Right renal cortex interstitium (tissue), 3 donors: Measurements from ENCODE around the gene PGBD5. TPM values are rescaled to one million over a fixed set of nuclear protein-coding genes. Genes with fewer than 3 reads are reported as not detected.

ENCODE experiments used
- DNase-seq, 3 donors: peaks; one replicate each; pipeline ENCODE4 v3.0.0-alpha.2; 2013; ENCODE audit warnings: low read depth in 3 of 3, low spot score in 2 of 3
- polyA plus RNA-seq, 3 donors: library from polyadenylated mRNA; unstranded; fragments of 120-200 nt; gene quantifications; one replicate each; pipeline ENCODE4 v1.2.1, GENCODE V29; 2013; ENCODE audit not compliant: insufficient read length in 3 of 3

Gene PGBD5
- polyA plus RNA-seq, 3 donors: 6.0 to 7.2 (median 6.5) TPM

DNA sequence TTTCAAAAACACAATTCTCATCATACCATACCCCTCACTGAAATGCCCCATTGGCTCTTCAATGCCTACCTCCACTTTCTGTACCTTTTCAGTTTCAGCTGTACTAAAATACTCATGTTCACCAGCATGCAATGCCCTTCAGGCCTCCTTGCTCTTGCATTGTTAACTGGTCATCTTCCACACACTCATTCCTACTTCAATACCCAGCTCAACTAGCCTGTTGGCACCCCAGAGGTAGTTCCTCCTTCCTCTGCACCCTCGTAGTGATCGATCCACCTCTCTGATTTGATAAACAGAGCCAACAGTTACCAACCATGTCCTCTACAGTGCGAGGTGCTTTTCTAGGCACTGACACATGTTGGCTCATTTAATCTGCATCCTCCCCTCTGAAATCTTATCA is 46.7 kb downstream of the PGBD5 start:
- no peak for DNase-seq

DNA sequence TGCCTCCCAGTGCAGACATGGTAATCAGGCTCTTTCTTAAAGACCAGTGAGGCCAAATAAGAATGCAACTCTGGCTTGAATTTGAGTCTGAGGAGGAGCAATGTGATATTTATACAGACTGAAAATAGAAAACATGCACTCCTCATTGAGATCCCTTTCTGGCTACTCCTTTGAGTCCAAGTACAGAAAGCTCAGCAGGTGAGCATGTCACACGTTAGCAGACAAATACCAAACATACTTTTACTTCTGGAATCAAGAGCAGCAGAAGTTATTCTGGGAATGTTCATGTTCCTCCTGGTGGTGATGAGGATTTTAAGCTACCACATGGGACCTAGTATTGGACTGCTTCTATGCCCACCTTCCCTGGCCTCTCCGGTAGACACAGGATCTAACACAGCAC is 48.3 kb downstream of the PGBD5 start:
- no peak for DNase-seq

DNA sequence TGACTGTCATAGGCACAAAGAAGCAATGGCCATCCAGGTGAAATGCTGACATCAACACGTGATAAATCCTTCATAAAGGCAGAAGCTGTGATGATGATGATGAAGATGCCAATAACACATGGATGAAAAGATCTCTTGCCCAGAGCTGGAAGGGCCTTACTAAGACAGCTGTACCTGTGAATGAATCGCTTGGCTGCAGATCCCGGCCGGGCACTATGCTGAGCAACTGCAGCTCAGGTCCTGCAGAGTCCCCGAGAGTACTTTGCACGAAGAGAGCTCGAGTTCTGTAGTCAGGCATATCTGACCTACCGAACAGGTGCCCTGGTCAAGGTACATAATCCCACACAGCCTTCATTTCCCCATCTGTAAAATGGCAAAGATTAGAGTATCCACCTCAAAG is 48.8 kb downstream of the PGBD5 start:
- no peak for DNase-seq

DNA sequence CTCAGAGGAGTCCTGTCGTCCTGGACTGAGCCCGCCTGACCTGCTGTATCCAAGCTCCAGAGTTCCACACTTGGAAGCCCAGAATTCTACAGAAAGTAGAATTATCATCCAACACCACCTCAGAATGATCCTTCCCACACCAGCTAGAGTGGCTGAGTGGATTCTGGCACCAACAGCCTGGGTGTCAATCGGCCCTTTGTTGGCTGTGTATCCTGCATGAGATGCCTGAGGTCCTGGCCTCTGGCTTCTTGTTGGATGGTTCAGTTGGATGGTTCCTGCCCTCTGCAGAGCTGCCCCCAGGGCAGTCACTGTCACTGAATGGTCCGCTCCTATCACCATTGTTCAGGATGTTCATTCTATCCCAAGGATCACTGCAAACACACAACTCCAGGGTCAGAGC is 49.8 kb downstream of the PGBD5 start:
- DNase-seq: no peak

DNA sequence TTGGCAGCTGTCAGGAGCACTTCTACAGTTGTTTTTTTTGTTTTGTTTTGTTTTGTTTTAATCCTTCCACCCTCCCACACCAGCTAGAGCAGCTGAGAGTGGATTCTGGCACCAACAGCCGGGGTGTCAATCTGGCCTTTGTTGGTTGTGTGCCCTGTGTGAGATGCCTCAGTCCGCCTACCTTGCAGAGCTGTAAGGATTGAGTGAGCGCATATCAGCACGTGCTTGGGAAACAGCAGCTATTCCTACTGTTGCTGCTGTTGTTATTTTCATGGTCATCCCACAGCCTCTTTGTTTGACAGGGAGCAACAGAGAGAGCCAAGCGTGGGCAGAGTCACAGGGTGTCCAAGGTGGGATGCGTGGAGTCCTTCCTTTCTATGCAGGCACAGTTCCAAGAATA is 50.4 kb downstream of the PGBD5 start:
- DNase-seq: no peak

DNA sequence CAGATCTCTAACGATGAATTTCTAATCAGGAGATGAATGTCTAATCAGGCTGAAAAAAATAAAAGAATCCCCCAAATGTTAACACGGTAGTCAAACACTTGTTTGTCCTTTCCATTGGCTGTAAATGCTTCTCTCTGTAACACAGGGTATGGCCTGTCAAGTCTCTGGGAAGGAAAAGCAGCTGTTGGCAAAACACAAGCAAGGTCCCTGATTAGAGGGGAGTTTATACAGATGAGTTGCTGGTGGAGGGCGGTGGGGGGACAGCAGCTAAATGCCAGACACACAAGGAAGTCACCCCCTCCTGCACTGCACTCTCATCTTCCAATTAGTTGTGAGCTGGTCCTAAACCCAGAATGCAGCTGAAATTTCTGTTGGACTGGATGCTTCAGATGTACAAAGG is 51.0 kb downstream of the PGBD5 start:
- no peak for DNase-seq

DNA sequence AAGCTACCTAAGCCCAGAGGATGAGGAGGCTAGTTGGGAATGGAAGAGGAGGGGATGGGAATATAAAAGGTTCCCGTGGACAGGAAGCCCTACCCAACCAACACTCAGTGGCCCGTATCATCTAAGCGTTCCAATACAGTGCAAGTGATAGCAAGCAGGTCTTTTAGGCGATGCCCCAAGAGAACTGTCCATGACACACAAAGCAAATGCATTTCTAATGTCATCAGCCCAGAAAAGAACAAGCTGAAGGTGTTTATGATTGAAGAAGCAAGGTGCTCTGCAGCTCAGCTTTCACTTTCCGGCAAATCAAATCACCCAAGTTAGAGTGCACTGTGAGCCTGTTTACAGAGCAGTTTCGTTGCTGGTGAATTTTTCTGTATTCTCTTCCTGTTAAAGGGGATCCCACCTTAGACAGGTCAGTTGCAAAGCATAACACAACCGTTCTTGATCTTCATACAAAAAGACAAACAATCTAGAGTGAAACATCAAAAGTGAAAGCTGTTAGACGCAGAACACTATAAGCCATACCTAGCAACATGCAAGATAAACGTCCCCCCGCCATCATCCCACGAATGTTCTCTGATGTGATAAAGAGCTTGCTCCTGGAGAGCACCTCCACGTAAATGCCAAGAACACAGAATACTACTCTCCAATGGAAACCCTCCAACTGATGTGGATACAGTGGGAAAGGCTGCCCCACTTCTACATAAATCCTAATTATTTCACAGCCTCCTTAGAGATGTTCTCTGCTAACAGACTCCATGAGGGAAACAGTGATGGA is 54.0 kb downstream of the PGBD5 start:
- no peak for DNase-seq

DNA sequence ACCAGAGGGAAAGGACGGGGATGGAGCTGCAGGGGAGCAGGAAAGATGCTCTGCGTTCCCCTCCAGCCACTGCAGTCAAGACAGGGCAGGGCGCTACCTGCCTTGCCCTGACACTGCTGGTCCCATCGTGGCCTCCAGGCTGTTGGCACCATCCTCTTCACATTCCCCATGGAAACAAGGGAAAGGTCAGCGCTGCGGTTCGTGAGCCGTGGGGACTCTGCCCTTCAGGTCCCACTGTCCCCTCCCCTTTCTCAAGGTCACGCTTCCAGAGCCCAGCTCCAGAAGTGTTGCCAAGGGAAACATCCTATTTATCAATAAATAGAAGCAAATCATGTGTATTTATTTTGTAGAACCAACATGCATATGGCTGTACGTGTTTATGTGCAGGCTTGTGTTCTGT is 56.0 kb downstream of the PGBD5 start:
- DNase-seq: no peak

DNA sequence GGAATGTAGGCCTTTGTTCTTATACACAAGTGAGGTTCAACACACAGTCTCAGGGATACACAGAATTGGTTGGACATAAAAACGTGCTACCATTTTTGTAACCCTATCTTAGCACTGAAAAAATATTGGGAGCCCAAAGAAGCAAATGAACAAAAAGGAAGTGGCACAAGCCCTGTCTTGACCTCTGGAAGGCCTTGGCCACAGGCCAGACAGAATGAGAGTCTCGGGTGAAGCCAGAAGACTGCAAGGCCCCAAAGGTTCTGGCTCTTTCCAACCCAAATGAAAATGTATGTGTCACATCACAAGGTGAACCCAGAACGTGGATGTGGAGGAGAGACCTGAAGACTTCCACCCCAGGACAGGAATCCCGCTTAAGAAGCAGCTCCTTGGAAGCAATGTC is 57.3 kb downstream of the PGBD5 start:
- no peak for DNase-seq

DNA sequence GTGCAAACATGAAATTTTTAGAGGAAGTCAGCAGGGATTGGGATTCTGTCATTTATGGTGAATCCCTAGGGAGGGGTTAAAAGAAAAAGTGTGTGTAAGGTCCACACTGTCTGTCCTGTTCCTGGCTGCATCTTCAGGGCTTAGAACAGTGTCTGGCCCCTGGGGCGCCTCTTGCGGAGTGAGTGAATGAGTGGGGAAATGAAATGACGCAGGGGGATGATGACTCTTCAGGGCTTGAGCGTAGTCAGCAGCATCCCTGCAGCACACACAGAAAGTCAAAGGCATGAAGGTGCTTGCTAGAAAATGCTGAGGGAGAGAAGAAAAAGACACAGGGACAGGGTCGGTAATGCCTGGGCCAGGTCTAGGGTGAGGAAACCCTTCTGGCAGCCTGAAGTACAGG is 57.8 kb downstream of the PGBD5 start:
- DNase-seq: no peak

DNA sequence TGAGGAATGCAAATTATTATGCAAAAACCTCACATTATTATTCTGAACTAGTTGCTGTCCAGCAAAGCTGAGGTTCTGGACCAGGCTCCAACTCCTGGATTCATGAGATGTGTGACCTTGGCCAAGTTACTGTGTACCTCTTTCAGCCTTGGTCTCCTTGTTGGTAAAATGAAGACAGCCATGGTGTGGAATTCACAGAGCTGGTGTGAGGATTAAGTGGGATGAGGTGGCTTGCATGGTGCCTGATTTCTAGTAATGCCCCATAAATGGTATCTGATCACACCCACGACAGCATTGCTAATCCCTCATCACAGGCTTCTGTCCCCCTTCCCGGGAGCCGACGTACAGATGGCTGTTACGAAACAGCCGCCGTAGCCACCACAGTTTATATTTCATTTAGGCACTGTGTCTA is 59.6 kb downstream of the PGBD5 start:
- no peak for DNase-seq

DNA sequence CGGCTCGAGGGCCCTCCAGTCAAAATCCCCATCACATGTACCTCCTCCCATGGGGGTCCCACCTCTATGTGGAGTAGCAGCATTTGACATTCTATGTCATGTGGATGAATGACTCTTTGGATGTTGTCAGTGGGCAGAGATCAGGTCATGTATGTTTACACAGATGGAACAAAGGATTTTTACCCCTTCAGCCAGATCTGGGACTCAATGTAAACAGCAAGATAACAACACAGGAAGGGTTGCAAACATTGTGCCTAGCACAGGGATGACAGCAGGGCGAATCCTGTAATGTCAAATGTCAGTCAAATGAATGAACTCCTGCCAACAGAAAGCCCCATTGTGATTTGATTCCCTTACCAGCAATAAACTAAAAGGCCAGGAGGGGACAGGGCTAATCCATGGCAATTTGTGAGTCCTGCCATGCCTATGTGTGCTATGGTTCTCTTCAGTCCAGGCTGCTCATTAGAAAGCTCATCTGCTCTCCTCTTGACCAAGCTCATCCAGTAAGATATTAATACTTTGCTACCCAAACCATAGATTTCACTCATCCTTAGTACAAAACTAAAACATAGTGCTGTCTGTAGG is 60.3 kb downstream of the PGBD5 start:
- DNase-seq: no peak

DNA sequence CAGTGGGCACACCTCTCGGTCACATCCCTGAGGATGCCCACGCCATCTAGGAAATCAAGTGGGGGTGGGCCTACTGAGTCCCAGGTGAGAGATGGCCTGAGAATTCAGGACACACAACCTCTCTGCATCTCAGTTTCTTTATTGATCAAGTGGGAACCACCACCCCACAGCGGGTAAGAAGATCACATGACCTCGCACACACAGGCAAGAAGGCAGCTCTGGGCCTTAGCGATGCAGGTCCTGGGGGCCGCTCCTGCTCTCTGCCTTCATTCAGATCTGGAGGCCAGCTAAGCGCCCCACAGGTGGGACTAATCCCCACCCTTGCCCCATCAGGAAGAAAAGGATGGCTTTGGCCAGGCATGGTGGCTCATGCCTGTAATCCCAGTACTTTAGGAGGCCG is 63.2 kb downstream of the PGBD5 start:
- no peak for DNase-seq

DNA sequence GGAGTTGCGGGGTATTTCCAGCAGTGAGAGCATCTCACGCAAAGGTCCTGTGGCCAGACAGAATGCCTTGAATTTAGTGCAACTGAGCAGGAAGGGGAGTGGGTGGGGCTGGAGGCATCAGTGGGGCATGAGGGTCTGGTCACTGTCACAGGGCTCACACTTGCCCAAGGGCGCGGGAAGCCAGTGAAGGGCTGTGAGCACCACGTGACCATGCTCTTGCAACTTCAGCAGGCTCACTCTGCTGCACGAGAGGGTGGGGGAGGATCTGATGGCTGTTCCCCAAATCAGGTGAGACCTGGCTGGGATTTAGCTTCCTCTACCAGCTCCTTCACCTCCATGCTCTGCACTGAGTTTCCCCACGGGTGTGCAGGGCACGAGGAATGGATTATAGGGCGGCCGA is 64.2 kb downstream of the PGBD5 start:
- DNase-seq: no peak

DNA sequence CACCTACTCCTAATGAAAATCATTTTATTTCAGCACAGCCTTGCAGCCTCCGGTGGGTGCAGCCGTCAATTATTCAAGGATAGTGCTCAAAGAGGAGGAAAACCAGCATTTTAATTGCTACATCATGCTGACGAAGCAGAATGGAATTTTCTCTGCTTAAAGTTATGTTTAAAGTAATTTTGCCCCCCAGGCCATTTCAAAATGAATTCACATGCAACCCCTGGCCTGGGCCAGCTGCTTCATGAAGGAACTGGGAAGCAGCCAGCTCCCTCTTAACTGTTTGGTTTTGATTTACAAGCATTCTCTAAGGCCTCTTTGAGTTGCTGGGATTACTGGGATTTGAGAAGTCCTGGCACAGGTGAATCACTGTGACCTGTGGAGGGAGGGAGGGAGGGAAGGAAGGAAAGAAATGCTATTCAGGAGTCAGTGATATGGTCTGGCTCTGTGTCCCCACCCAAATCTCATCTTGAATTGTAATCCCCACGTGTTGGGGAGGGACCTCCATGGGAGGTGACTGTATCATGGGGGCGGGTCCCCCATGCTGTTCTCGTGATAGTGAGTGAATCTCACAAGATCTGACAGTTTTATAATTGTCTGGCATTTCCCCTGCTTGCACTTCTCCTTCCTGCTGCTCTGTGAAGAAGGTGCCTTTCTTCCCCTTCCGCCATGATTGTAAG is 66.0 kb downstream of the PGBD5 start:
- DNase-seq: peak in 1 of 3 donors; percentile 10

DNA sequence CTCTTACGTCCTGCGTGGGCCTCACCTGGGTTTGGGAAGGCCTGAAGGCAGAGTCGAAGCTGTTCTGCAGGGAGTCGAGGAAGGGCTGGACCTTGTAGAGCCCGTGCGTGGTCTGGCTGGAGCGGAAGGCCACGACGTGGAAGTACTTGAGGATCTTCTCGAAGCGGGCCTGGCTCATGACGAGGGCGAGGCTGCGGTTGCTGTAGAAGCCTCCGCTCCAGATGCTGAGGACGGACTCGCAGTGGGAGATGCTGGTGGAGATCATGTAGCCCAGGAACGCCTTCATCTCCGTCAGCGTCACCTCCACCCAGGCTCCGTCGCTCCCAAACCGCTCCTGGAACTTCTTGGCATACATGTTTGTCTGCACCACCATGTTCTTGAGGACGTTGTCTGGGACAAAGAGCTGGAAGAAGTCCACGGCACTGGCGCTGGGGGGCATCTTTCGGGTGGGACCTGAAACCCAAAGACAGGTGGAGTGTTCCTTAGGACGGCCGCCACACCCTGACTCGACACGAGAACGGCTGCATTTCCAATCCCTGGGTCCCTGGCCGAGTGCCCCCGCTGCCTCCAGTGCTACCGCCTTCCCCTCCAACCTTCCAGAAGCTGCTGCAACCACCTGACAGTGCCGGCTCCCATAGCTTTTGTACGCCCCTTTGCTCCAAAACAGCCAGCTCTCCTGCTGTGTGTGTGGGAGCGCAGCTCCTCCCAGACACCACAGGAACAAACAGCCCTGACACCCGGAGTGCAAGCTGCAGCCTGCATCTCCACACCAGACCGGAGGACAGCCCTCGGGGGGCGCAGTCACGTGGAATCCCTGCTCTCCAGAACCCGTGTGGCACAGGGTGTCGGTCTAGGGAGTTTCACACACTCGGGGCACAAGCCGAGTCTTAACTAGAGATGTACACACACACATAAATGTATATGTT is 69.0 kb downstream of the PGBD5 start:
- no peak for DNase-seq

DNA sequence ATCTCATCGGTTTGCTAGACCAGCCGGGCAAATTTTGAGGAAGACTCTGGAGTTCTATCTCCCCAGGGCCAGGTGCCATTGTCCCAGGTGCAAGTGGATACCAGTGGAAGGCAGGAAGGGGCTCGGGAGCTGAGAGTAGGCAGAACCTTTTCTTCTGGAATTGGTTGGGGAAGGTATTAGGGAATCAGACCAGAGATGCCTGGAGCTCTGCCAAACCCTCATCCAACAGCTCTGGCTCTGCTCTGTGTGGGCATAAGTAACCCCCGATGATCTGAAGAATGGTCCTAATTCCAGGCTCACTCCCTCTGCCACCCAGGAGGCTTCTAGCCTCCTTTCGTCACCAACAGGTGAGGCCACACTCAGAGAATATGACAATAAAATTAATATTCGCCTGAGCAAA is 69.9 kb downstream of the PGBD5 start:
- no peak for DNase-seq

DNA sequence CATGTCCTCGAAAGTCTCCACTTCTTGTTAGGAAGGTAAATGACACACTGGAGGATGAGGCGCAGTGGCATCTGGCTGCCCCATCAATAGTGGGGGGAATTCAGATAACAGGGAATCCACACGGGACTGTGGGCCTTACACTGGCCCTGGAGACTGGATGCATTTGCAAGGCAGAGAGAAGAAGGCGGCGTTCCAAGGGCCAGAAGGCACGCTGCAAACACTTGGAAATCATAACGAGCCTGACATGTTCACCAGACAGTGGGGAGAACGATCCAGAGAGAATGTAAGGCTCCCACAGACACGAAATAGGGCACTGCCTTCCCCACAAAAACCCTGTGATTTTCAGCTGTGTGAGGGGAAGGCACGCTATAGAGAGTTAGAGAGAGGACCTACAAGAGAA is 70.5 kb downstream of the PGBD5 start:
- DNase-seq: no peak

DNA sequence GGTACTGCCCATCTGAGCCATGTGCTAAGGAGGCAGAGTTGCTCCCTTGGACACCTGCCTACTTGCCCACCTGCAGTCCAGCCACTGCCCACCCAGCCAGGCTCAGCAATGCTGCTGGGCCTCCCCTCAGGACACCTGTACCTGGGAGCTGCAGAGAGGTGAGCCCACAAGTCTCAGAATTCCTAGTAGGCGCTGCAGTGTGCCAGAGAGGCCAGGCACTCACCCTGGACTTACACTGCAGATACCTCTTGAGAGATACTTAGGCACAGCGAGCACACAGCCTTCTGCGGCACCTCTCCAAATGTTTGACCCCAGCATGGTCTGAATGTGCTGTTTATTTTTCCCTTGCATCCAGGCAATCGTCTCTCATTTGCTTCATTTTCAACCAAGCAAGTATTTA is 71.0 kb downstream of the PGBD5 start:
- no peak for DNase-seq

DNA sequence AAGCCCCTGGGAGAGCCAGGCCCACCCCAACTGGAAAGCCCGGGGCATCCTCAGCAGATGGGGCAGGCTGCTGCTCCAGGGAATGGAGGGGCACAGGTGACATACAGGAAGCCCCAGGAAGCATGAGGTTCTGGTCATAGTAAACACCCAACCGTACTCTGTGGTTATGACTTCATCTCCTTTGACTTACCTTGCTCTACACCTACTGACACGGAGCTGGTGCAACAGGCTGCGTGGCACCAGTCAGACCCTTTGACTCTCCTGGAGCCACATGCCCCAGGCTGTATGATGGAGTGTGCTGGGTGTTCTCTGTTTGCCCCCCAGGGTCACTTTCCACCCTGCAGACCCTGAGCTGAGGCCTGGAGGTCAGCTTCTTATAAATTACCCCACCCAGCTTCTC is 72.1 kb downstream of the PGBD5 start:
- DNase-seq: no peak

DNA sequence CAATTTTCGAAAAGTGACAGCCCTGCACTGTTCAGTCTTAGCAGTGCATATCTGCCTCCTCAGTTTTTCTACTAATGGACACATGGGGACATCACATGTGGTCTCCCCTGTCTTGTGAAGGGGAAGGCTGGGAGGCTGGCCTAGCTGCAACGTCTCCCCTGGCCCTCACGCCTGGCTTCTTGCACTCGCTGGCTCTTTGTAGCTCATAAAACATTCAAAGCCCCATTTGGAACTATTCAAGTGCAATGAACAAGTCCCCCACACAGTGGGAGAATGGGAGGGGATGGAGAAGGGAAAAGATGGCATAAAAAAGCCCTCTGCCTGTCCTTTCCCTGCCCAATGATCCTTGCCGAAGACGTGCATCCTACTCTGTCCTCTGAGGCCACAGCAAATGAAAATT is 73.6 kb downstream of the PGBD5 start:
- DNase-seq: no peak
